ENCODE data around the gene ACBD6.

Gene ACBD6

GRCh38 chr1:180524915-180525714 is 22.7 kb upstream of the ACBD6 start:
- no peak for DNase-seq

- no peak for DNase-seq
Observed at GRCh38 chr1:180524160-180524914, 22.0 kb upstream of the ACBD6 start.

- DNase-seq, result no peak
Observed at GRCh38 chr1:180522213-180522515, 19.8 kb upstream of the ACBD6 start.

GRCh38 chr1:180521474-180522212 is 19.3 kb upstream of the ACBD6 start:
- DNase-seq, result no peak

GRCh38 chr1:180519846-180520245 is 17.5 kb upstream of the ACBD6 start:
- DNase-seq, result no peak

- peak; percentile 70 for DNase-seq
Observed at GRCh38 chr1:180515857-180516388, 13.5 kb upstream of the ACBD6 start.

GRCh38 chr1:180515364-180515763 is 13.0 kb upstream of the ACBD6 start:
- DNase-seq, result no peak

- DNase-seq, result no peak
Observed at GRCh38 chr1:180513531-180513930, 11.2 kb upstream of the ACBD6 start.

- DNase-seq, result no peak
Observed at GRCh38 chr1:180510882-180511281, 8.5 kb upstream of the ACBD6 start.

- DNase-seq, result no peak
Observed at GRCh38 chr1:180508725-180509097, 6.3 kb upstream of the ACBD6 start.

GRCh38 chr1:180507795-180508724 is 5.7 kb upstream of the ACBD6 start:
- DNase-seq, result no peak

GRCh38 chr1:180505732-180506335 is 3.5 kb upstream of the ACBD6 start:
- DNase-seq, result no peak

- DNase-seq, result no peak
Observed at GRCh38 chr1:180504186-180504585, 1.8 kb upstream of the ACBD6 start.

- DNase-seq, result no peak
Observed at GRCh38 chr1:180503280-180503862, 994 bp upstream of the ACBD6 start.

GRCh38 chr1:180501865-180502360 is 464 bp downstream of the ACBD6 start:
- DNase-seq, result no peak

- no peak for DNase-seq
Observed at GRCh38 chr1:180500689-180501088, 1.7 kb downstream of the ACBD6 start.

- DNase-seq, result no peak
Observed at GRCh38 chr1:180498594-180498993, 3.8 kb downstream of the ACBD6 start.

GRCh38 chr1:180497826-180498225 is 4.6 kb downstream of the ACBD6 start:
- no peak for DNase-seq

- DNase-seq, result no peak
Observed at GRCh38 chr1:180494370-180494769, 8.0 kb downstream of the ACBD6 start.

GRCh38 chr1:180489976-180490375 is 12.4 kb downstream of the ACBD6 start:
- no peak for DNase-seq

- DNase-seq, result no peak
Observed at GRCh38 chr1:180489313-180489712, 13.1 kb downstream of the ACBD6 start.

All from activated CD4-positive, alpha-beta T cell treated with anti-CD3 and anti-CD28 coated beads for 48 hours (primary cell).